A673 (cell line): ENCODE results near the gene SARDH. TPM values are rescaled to one million over a fixed set of nuclear protein-coding genes. Genes with fewer than 3 reads are reported as not detected.

Experiments
- BruUV-seq: library from RNA; stranded (reverse); fragments of 400-500 nt; replicated peaks from 2 replicates; lab custom pipeline; 2021; lab: Mats Ljungman, UMichigan
- CTCF ChIA-PET: fragments of 300-600 bp; sonication (Branson Sonifier 250); formaldehyde crosslinking; loops from one replicate; lab custom pipeline; 2022; ENCODE audit warnings: antibody characterized with exemption; lab: Charles Lee
- POLR2A ChIA-PET: fragments of 300-600 bp; sonication (Branson Sonifier 250); formaldehyde crosslinking; loops from one replicate; lab custom pipeline; 2022; ENCODE audit warnings: antibody characterized with exemption; ENCODE audit not compliant: low non-redundant PET; lab: Charles Lee
- DNase-seq: peaks from one replicate; pipeline ENCODE4 v3.0.0-alpha.2; 2015; ENCODE audit warnings: low spot score
- H3K27ac ChIP-seq: fragments of 200-600 bp; sonication (generic); 2 replicates; pipeline ENCODE4 v1.5.1; 2016; ENCODE audit warnings: mixed run types, low read depth, mild to moderate bottlenecking, mixed read lengths, antibody characterized with exemption, low read length; ENCODE audit not compliant: poor library complexity, severe bottlenecking
- H3K27me3 ChIP-seq: fragments of 200-600 bp; sonication (generic); replicated peaks from 2 replicates; pipeline ENCODE4 v1.6.1; 2017; ENCODE audit warnings: mixed run types, low read depth, mild to moderate bottlenecking, mixed read lengths, antibody characterized with exemption, low read length; ENCODE audit not compliant: insufficient read depth, poor library complexity
- H3K36me3 ChIP-seq: fragments of 200-600 bp; sonication (generic); 2 replicates; pipeline ENCODE4 v1.6.1; 2016; ENCODE audit warnings: mixed run types, mild to moderate bottlenecking, mixed read lengths, antibody characterized with exemption, low read length; ENCODE audit not compliant: insufficient read depth, poor library complexity, severe bottlenecking
- H3K4me1 ChIP-seq: fragments of 200-600 bp; sonication (generic); 2 replicates; pipeline ENCODE4 v1.6.1; 2017; ENCODE audit warnings: mixed run types, mild to moderate bottlenecking, mixed read lengths, antibody characterized with exemption, low read length; ENCODE audit not compliant: insufficient read depth, poor library complexity, severe bottlenecking
- H3K4me3 ChIP-seq: fragments of 200-600 bp; sonication (generic); 2 replicates; pipeline ENCODE4 v1.5.1; 2016; ENCODE audit warnings: low read depth, mixed run types, mild to moderate bottlenecking, mixed read lengths, low read length; ENCODE audit not compliant: poor library complexity, severe bottlenecking
- H3K9me3 ChIP-seq: fragments of 200-600 bp; sonication (generic); 2 replicates; pipeline ENCODE4 v1.6.1; 2016; ENCODE audit warnings: mixed run types, low read depth, mild to moderate bottlenecking, mixed read lengths, antibody characterized with exemption, low read length; ENCODE audit not compliant: poor library complexity, severe bottlenecking
- CTCF ChIP-seq: fragments of 300-800, 200-600 bp; sonication (generic); conservative IDR thresholded peaks from 2 replicates; pipeline ENCODE4 v1.5.1; 2017; ENCODE audit warnings: low read depth, mild to moderate bottlenecking, antibody characterized with exemption, low read length, moderate library complexity, mixed read lengths
- EZH2 ChIP-seq: fragments of 200-600 bp; sonication (generic); IDR thresholded peaks from 2 replicates; pipeline ENCODE4 v1.6.1; 2017; ENCODE audit warnings: borderline replicate concordance, low read depth, mild to moderate bottlenecking, mixed read lengths, antibody characterized with exemption, low read length; ENCODE audit not compliant: poor library complexity, severe bottlenecking
- intact Hi-C: fragments of 100-400 bp; cut with micrococcal nuclease; formaldehyde crosslinking; loops from one replicate; pipeline ENCODE4 v1.10.0; 2022; ENCODE audit not compliant: unreplicated experiment
- total RNA-seq: library from RNA; stranded (reverse); gene quantifications from 2 replicates; pipeline ENCODE4 v1.2.3, GENCODE V29; 2021

SARDH gene
- total RNA-seq, 1 experiment from 2014 or later, result 0.37 TPM

DNA sequence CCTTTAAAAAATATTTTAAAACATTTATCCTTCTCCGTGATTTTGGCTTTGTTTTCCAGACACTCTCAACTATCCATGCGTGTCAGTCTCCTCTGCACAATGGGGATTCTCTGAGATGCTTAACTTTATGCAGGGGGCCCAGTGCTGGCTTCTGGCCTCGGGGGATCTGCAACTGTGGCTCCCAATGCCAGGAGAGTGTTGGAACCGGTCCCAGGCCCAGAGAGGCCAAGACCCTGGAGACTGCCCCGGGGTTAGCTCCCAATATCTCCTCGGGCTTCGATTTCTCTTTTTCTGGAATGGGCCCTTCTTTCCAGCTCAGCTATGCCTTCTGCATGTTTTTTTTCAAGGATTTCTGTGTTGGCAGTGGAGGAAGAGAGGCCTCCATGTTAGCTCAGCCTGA, 20.1 kb upstream of the SARDH start:
- Histone ChIP-seq H3K4me1 (no peaks in the 10 kb centered on the region), H3K4me3 (no peak overlapping the region), H3K27ac (no peak overlapping the region), H3K27me3 (no peaks in the 10 kb centered on the region), H3K9me3 (no peaks in the 10 kb centered on the region), H3K36me3 (no peaks in the 10 kb centered on the region)
- no peak for TF ChIP-seq EZH2
- TF ChIP-seq CTCF, result no peak
- DNase-seq, result no peak
- intact Hi-C loops, result no loop called here
- ChIA-PET CTCF (no interaction called here), POLR2A (no interaction called here)
- no TSS peak for BruUV-seq

- intact Hi-C loops, result no loop called here
- DNase-seq, result no peak
- Histone ChIP-seq H3K27ac (no peak overlapping the region), H3K27me3 (no peaks in the 10 kb centered on the region), H3K4me1 (no peaks in the 10 kb centered on the region), H3K9me3 (no peaks in the 10 kb centered on the region), H3K4me3 (no peak overlapping the region), H3K36me3 (no peaks in the 10 kb centered on the region)
- no TSS peak for BruUV-seq
- CTCF ChIA-PET, result no interaction called here
- TF ChIP-seq EZH2 (no peak), CTCF (no peak)
- POLR2A ChIA-PET, result no interaction called here
These were observed 16.6 kb upstream of the SARDH start for GRCh38 chr9:133754688-133755227.

GRCh38 chr9:133754187-133754586, 16.0 kb upstream of the SARDH start:
- Histone ChIP-seq H3K27me3 (no peaks in the 10 kb centered on the region), H3K9me3 (no peaks in the 10 kb centered on the region), H3K4me1 (no peaks in the 10 kb centered on the region), H3K4me3 (no peak overlapping the region), H3K27ac (no peak overlapping the region), H3K36me3 (no peaks in the 10 kb centered on the region)
- POLR2A ChIA-PET, result no interaction called here
- CTCF ChIA-PET, result no interaction called here
- DNase-seq, result no peak
- no TSS peak for BruUV-seq
- no peak for TF ChIP-seq EZH2
- TF ChIP-seq CTCF, result no peak
- intact Hi-C loops, result no loop called here
